Karpas-422 (cell line): ENCODE measurements around the gene COL6A1. TPM values are rescaled to one million over a fixed set of nuclear protein-coding genes. Genes with fewer than 3 reads are reported as not detected.
"Not testable (repeated sequence)": the region's sequence is repeated elsewhere in the genome, so short reads cannot be mapped to it uniquely, and the experiment has no call there.

Experiments
- DNase-seq: peaks from one replicate; pipeline ENCODE4 v3.0.0-alpha.2; 2015
- H2AFZ ChIP-seq: fragments of 200-600 bp; sonication (generic); 2 replicates; pipeline ENCODE4 v1.6.1; 2014; ENCODE audit warnings: antibody characterized with exemption, low read length, mixed read lengths
- H3K27ac ChIP-seq: fragments of 200-600 bp; sonication (generic); 2 replicates; pipeline ENCODE4 v1.5.1; 2014; ENCODE audit warnings: mild to moderate bottlenecking, low read length, moderate library complexity
- H3K27me3 ChIP-seq: fragments of 200-600 bp; sonication (generic); 2 replicates; pipeline ENCODE4 v1.6.1; 2014; ENCODE audit warnings: low read length, mixed read lengths
- H3K36me3 ChIP-seq: fragments of 200-600 bp; sonication (generic); 2 replicates; pipeline ENCODE4 v1.6.1; 2014; ENCODE audit warnings: low read length, mixed read lengths; ENCODE audit not compliant: insufficient read depth
- H3K4me1 ChIP-seq: fragments of 200-600 bp; sonication (generic); 2 replicates; pipeline ENCODE4 v1.6.1; 2014; ENCODE audit warnings: mild to moderate bottlenecking, low read length, mixed read lengths
- H3K4me2 ChIP-seq: fragments of 200-600 bp; sonication (generic); 2 replicates; pipeline ENCODE4 v1.6.1; 2014; ENCODE audit warnings: low read length, low read depth, mild to moderate bottlenecking; ENCODE audit not compliant: poor library complexity, severe bottlenecking
- H3K4me3 ChIP-seq: fragments of 200-600 bp; sonication (generic); 2 replicates; pipeline ENCODE4 v1.5.1; 2014; ENCODE audit warnings: mild to moderate bottlenecking, antibody characterized with exemption, low read length, mixed read lengths
- H3K79me2 ChIP-seq: fragments of 200-600 bp; sonication (generic); 2 replicates; pipeline ENCODE4 v1.6.1; 2014; ENCODE audit warnings: mild to moderate bottlenecking, low read length, mixed read lengths
- H3K9ac ChIP-seq: fragments of 200-600 bp; sonication (generic); 2 replicates; pipeline ENCODE4 v1.6.0; 2014; ENCODE audit warnings: low read length
- H3K9me2 ChIP-seq: fragments of 200-600 bp; sonication (generic), shearing (Covaris generic); replicated peaks from 2 replicates; pipeline ENCODE4 v1.6.0; 2014; ENCODE audit warnings: mild to moderate bottlenecking, low read length, moderate library complexity; ENCODE audit not compliant: insufficient read depth
- H3K9me3 ChIP-seq: fragments of 300-700, 200-600 bp; sonication (generic); 2 replicates; pipeline ENCODE4 v1.6.1; 2014; ENCODE audit warnings: low read length, mixed read lengths
- H4K20me1 ChIP-seq: fragments of 200-600 bp; sonication (generic); 2 replicates; pipeline ENCODE4 v1.6.1; 2014; ENCODE audit warnings: mild to moderate bottlenecking, antibody characterized with exemption, low read length, low read depth; ENCODE audit not compliant: insufficient read depth
- total RNA-seq: library from RNA; depleted of rRNA; stranded (reverse); fragments of >200 nt; shearing (Covaris generic); gene quantifications from 2 replicates; pipeline ENCODE4 v1.2.3, GENCODE V29; 2014; ENCODE audit warnings: low replicate concordance

The COL6A1 gene
- total RNA-seq, 1 experiment from 2014 or later: not detected

GRCh38 chr21:45957981-45958600 is 23.5 kb upstream of the COL6A1 start:
- no peak overlapping the region for H3K27ac ChIP-seq
- no peaks in the 10 kb centered on the region for H3K79me2 ChIP-seq
- no peak for DNase-seq
- no peaks in the 10 kb centered on the region for H3K36me3 ChIP-seq
- no peaks in the 10 kb centered on the region for H4K20me1 ChIP-seq
- H2AFZ ChIP-seq: no peak overlapping the region
- no peak overlapping the region for H3K4me3 ChIP-seq
- H3K9me3 ChIP-seq: no peaks in the 10 kb centered on the region
- no peaks in the 10 kb centered on the region for H3K4me1 ChIP-seq
- H3K9me2 ChIP-seq: no peaks in the 10 kb centered on the region
- H3K9ac ChIP-seq: no peak overlapping the region
- no peaks in the 10 kb centered on the region for H3K27me3 ChIP-seq
- H3K4me2 ChIP-seq: no peak overlapping the region

- H2AFZ ChIP-seq: no peak overlapping the region
- H4K20me1 ChIP-seq: no peaks in the 10 kb centered on the region
- H3K27me3 ChIP-seq: no peaks in the 10 kb centered on the region
- no peak overlapping the region for H3K9ac ChIP-seq
- H3K4me1 ChIP-seq: no peaks in the 10 kb centered on the region
- H3K36me3 ChIP-seq: no peaks in the 10 kb centered on the region
- H3K9me2 ChIP-seq: no peaks in the 10 kb centered on the region
- H3K9me3 ChIP-seq: no peaks in the 10 kb centered on the region
- H3K27ac ChIP-seq: no peak overlapping the region
- no peak for DNase-seq
- H3K4me2 ChIP-seq: no peak overlapping the region
- H3K79me2 ChIP-seq: no peaks in the 10 kb centered on the region
- no peak overlapping the region for H3K4me3 ChIP-seq
Observed at GRCh38 chr21:45959182-45959581, 22.4 kb upstream of the COL6A1 start.

GRCh38 chr21:45959779-45960390 is 21.7 kb upstream of the COL6A1 start:
- no peak overlapping the region for H3K27ac ChIP-seq
- no peak overlapping the region for H3K4me2 ChIP-seq
- H3K27me3 ChIP-seq: no peaks in the 10 kb centered on the region
- H4K20me1 ChIP-seq: no peaks in the 10 kb centered on the region
- H3K9me3 ChIP-seq: no peaks in the 10 kb centered on the region
- H3K79me2 ChIP-seq: no peaks in the 10 kb centered on the region
- H2AFZ ChIP-seq: no peak overlapping the region
- no peak for DNase-seq
- no peak overlapping the region for H3K9ac ChIP-seq
- no peaks in the 10 kb centered on the region for H3K4me1 ChIP-seq
- no peaks in the 10 kb centered on the region for H3K36me3 ChIP-seq
- no peak overlapping the region for H3K4me3 ChIP-seq
- H3K9me2 ChIP-seq: no peaks in the 10 kb centered on the region

GRCh38 chr21:45961408-45961807 is 20.2 kb upstream of the COL6A1 start:
- not testable (repeated sequence) for H3K4me1 ChIP-seq, DNase-seq, H3K79me2 ChIP-seq, H4K20me1 ChIP-seq, H3K9me3 ChIP-seq, H3K27ac ChIP-seq, H3K27me3 ChIP-seq, H3K9ac ChIP-seq, H3K4me2 ChIP-seq, H3K9me2 ChIP-seq, H2AFZ ChIP-seq, H3K4me3 ChIP-seq, H3K36me3 ChIP-seq

- no peak overlapping the region for H3K9ac ChIP-seq
- H3K27me3 ChIP-seq: no peaks in the 10 kb centered on the region
- no peak overlapping the region for H2AFZ ChIP-seq
- H3K4me3 ChIP-seq: no peak overlapping the region
- DNase-seq: no peak
- H3K79me2 ChIP-seq: no peaks in the 10 kb centered on the region
- no peak overlapping the region for H3K4me2 ChIP-seq
- H3K4me1 ChIP-seq: no peaks in the 10 kb centered on the region
- no peaks in the 10 kb centered on the region for H3K9me2 ChIP-seq
- no peaks in the 10 kb centered on the region for H3K9me3 ChIP-seq
- no peak overlapping the region for H3K27ac ChIP-seq
- H4K20me1 ChIP-seq: no peaks in the 10 kb centered on the region
- no peaks in the 10 kb centered on the region for H3K36me3 ChIP-seq
Observed at GRCh38 chr21:45962531-45963231, 18.9 kb upstream of the COL6A1 start.

- no peak for DNase-seq
- no peaks in the 10 kb centered on the region for H3K9me3 ChIP-seq
- no peaks in the 10 kb centered on the region for H3K4me1 ChIP-seq
- no peaks in the 10 kb centered on the region for H4K20me1 ChIP-seq
- no peaks in the 10 kb centered on the region for H3K27me3 ChIP-seq
- no peaks in the 10 kb centered on the region for H3K9me2 ChIP-seq
- H3K4me3 ChIP-seq: no peak overlapping the region
- H2AFZ ChIP-seq: no peak overlapping the region
- H3K79me2 ChIP-seq: no peaks in the 10 kb centered on the region
- H3K9ac ChIP-seq: no peak overlapping the region
- no peak overlapping the region for H3K4me2 ChIP-seq
- no peaks in the 10 kb centered on the region for H3K36me3 ChIP-seq
- no peak overlapping the region for H3K27ac ChIP-seq
Observed at GRCh38 chr21:45963232-45963570, 18.4 kb upstream of the COL6A1 start.

- Histone ChIP-seq H3K4me1 (no peaks in the 10 kb centered on the region), H2AFZ (no peak overlapping the region), H3K79me2 (no peaks in the 10 kb centered on the region), H3K36me3 (no peaks in the 10 kb centered on the region), H3K9ac (no peak overlapping the region), H3K4me2 (no peak overlapping the region), H3K27me3 (no peaks in the 10 kb centered on the region), H3K9me2 (no peaks in the 10 kb centered on the region), H3K9me3 (no peaks in the 10 kb centered on the region), H3K27ac (no peak overlapping the region), H4K20me1 (no peaks in the 10 kb centered on the region), H3K4me3 (no peak overlapping the region)
- DNase-seq: no peak
Observed at GRCh38 chr21:45964649-45965048, 16.9 kb upstream of the COL6A1 start.

GRCh38 chr21:45965084-45965809 is 16.3 kb upstream of the COL6A1 start:
- DNase-seq: no peak
- H2AFZ ChIP-seq: no peak overlapping the region
- no peaks in the 10 kb centered on the region for H3K4me1 ChIP-seq
- H3K9me2 ChIP-seq: no peaks in the 10 kb centered on the region
- no peaks in the 10 kb centered on the region for H3K27me3 ChIP-seq
- no peaks in the 10 kb centered on the region for H4K20me1 ChIP-seq
- H3K4me2 ChIP-seq: no peak overlapping the region
- H3K36me3 ChIP-seq: no peaks in the 10 kb centered on the region
- no peak overlapping the region for H3K9ac ChIP-seq
- H3K79me2 ChIP-seq: no peaks in the 10 kb centered on the region
- no peak overlapping the region for H3K4me3 ChIP-seq
- H3K9me3 ChIP-seq: no peaks in the 10 kb centered on the region
- no peak overlapping the region for H3K27ac ChIP-seq
